ENCODE data around the gene LETM1. TPM values are rescaled to one million over a fixed set of nuclear protein-coding genes. Genes with fewer than 3 reads are reported as not detected.

Gene LETM1
- total RNA-seq, 2 donors from 2014 or later = 32.1 to 63.1 TPM

- Histone ChIP-seq H3K4me3 (no peak overlapping the region), H3K27ac (no peak overlapping the region), H3K9me3 (no peaks in the 10 kb centered on the region), H3K4me1 (replicated peaks) (peaks cover 2% of the 10 kb centered on the region), H3K36me3 (no peaks in the 10 kb centered on the region), H3K27me3 (replicated peaks; ENCODE audit: insufficient read depth) (no peaks in the 10 kb centered on the region)
- intact Hi-C loops (cut with DNase I) = no loop called here
- 75% methylated on average over 5 of the region's 5 CpGs for WGBS
- DNase-seq (ENCODE audit: low spot score) = no peak
- TF ChIP-seq POLR2AphosphoS5 (IDR thresholded peaks at IDR 0.05) = no peak
These were observed 12.3 kb upstream of the LETM1 start for GRCh38 chr4:1868293-1868692.

GRCh38 chr4:1866189-1866661, 10.3 kb upstream of the LETM1 start:
- Histone ChIP-seq H3K27ac (no peak overlapping the region), H3K4me1 (replicated peaks) (peaks cover 2% of the 10 kb centered on the region), H3K27me3 (replicated peaks; ENCODE audit: insufficient read depth) (no peaks in the 10 kb centered on the region), H3K4me3 (no peak overlapping the region), H3K36me3 (no peaks in the 10 kb centered on the region), H3K9me3 (no peaks in the 10 kb centered on the region)
- no peak for DNase-seq (ENCODE audit: low spot score)
- 74% methylated on average over 7 of the region's 7 CpGs for WGBS
- no peak for TF ChIP-seq POLR2AphosphoS5 (IDR thresholded peaks at IDR 0.05)
- TF ChIP-seq CTCF (IDR thresholded peaks at IDR 0.05) = no peak
- no peak for TF ChIP-seq POLR2A (IDR thresholded peaks at IDR 0.05)
- intact Hi-C loops (cut with DNase I) = no loop called here

DNA sequence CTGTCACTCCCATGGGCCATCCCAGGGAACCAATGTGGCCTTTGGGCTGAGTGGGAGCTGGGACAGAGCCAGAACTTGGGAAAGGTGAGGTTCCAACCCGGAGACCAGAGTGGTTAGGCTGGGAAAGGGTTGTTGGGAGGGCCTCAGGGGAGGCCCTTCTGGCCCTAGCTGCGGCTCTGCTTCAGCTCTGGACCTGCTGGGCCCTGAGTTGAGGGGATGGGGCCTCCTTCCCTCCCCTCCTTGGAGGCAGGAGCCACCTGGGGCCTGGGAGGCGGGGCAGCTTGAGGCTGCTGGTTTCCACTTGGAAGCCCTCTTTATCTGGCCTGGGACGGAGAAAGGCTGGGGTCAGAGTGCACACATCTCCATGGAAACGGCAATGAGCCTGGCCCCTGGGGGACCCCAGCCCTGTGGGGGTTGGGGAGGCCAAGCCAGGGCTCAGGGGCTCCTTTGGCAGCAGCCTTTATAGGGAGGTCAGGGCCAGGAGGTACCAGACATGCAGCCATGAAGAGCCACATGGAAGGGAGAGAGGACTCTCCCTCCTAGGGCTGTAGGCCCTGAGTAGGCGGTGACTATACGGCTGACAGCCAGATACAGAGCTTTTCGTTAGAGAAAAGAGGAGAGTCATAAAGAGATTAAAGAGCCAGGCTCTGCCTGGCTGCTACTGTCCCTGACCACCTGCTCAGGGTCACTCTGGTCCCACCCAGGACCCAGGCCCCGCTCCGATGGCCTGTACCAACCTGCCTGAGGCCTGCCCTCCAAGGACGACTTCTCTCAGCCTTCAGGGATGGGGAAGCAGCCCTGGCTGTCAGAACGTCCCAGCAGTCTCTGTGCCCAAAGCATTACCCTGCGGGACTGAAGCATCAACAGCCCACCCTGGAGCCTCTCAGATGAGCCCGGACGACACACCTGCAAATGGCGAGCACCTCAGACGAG, 8.4 kb upstream of the LETM1 start:
- Histone ChIP-seq H3K4me1 (replicated peaks) (no peaks in the 10 kb centered on the region), H3K4me3 (no peak overlapping the region), H3K27me3 (replicated peaks; ENCODE audit: insufficient read depth) (no peaks in the 10 kb centered on the region), H3K9me3 (no peaks in the 10 kb centered on the region), H3K36me3 (no peaks in the 10 kb centered on the region), H3K27ac (no peak overlapping the region)
- WGBS = 83% methylated on average over 17 of the region's 17 CpGs
- intact Hi-C loops (cut with DNase I) = no loop called here
- DNase-seq (ENCODE audit: low spot score) = no peak
- TF ChIP-seq POLR2A (IDR thresholded peaks at IDR 0.05) (no peak), POLR2AphosphoS5 (IDR thresholded peaks at IDR 0.05) (no peak), CTCF (IDR thresholded peaks at IDR 0.05) (no peak)

DNA sequence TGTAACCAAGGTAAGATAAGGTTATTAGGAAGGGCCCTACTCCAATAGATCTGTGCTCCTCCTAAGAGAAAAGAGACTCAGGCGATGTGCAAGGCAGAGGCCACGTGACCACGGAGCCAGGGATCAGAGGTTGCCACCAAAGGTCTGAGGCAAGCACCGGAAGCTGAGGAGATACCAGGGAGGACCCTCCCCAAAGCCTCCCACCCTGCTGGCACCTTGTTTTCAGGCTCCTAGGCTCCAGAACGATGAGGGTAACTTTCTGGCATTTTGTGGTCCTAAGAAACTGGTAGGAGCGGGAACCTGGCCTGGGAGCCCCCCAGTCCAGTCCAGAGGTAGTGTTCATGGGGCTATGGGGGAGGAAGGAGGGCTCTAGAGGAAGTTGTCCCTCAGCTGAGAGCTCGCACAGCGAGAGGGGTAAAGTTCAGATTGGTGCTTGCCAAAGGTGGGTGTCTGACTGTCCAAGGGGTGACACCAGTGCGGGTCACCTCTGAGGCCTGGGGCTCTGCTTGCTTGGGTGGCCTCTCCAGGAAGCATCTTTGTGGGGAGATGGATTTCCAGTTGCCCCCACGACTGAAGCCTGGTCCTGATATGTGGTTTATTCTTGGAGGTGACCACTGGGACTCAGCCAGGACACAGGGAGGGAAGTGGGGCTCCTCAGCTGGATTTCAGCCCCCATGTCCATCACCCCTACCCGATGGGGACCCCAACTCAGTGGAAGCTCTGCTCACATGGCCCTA, 7.5 kb upstream of the LETM1 start:
- TF ChIP-seq POLR2AphosphoS5 (IDR thresholded peaks at IDR 0.05) = no peak

GRCh38 chr4:1862961-1863296, 7.0 kb upstream of the LETM1 start:
- no peaks in the 10 kb centered on the region for H3K9me3 ChIP-seq
- H3K36me3 ChIP-seq = no peaks in the 10 kb centered on the region
- H3K4me1 ChIP-seq (replicated peaks) = no peaks in the 10 kb centered on the region
- 72% methylated on average over 14 of the region's 14 CpGs for WGBS
- H3K27me3 ChIP-seq (replicated peaks; ENCODE audit: insufficient read depth) = no peaks in the 10 kb centered on the region
- no peak overlapping the region for H3K4me3 ChIP-seq
- DNase-seq (ENCODE audit: low spot score) = no peak
- intact Hi-C loops (cut with DNase I) = no loop called here
- TF ChIP-seq POLR2AphosphoS5 (IDR thresholded peaks at IDR 0.05) (no peak), CTCF (IDR thresholded peaks at IDR 0.05) (no peak), POLR2A (IDR thresholded peaks at IDR 0.05) (no peak)
- no peak overlapping the region for H3K27ac ChIP-seq

More for the DNA sequence above, 7.5 kb upstream of the LETM1 start:
- Histone ChIP-seq H3K4me3 (no peak overlapping the region), H3K27me3 (replicated peaks; ENCODE audit: insufficient read depth) (no peaks in the 10 kb centered on the region), H3K36me3 (no peaks in the 10 kb centered on the region), H3K27ac (no peak overlapping the region), H3K4me1 (replicated peaks) (no peaks in the 10 kb centered on the region), H3K9me3 (no peaks in the 10 kb centered on the region)
- WGBS = 90% methylated on average over 11 of the region's 11 CpGs
- intact Hi-C loops (cut with DNase I) = no loop called here
- DNase-seq (ENCODE audit: low spot score) = no peak

Data from prostate gland (tissue), 2 donors.